Heart left ventricle (tissue), 13 donors: ENCODE results near the gene CPSF7.

Experiments
- POLR2A ChIP-seq, 2 donors: fragments of 450-650 bp; IDR thresholded peaks; one replicate each; pipeline ENCODE4 v1.6.1; 2017; ENCODE audit warnings: antibody characterized with exemption in 2 of 2, mild to moderate bottlenecking in 2 of 2, moderate library complexity in 2 of 2
- TF ChIP-seq, protein P1 (sequence below), 12 donors: fragments of 200-600 bp; sonication (generic) in 4 of 12; IDR thresholded peaks; one replicate each; pipeline versions ENCODE4 v1.5.0 to v1.8.0; 2018 to 2022; ENCODE audit warnings: antibody characterized with exemption in 12 of 12, mild to moderate bottlenecking in 5 of 12
- donor health status: ischemic (EF 13 %, LVEDD 7.1; RV severe dilation, severe dysfunction).
- donor health status: DM: no; HTN: yes; CAD: no.
- donor health status: DM: no; HTN: no; CAD: no.
- donor health status: ischemic (EF 25% LVEDD 6.9; RV normal size, moderate dysfunction).
- donor health status: ischemic (EF 25% LVEDD 5.7; RV mildly dilated, moderate dysfunction).
- donor health status: ischemic (EF 35%, LVEDD 5.7; RV mildly dilated, moderate dysfunction).
- donor health status: nonischemic (EF 11% LVEDD 7.7; RV severe dilation, severe dysfunction).
- donor health status: DM: yes; HTN: yes; CAD: no.
- donor health status: PGD.
- donor health status: ischemic (EF 29% LVEDD 5.4; RV normal size, mild dysfunction).
- donor health status: nonischemic (EF 23%, LVEDD 6.1; RV moderate dilation, normal function).

DNA sequence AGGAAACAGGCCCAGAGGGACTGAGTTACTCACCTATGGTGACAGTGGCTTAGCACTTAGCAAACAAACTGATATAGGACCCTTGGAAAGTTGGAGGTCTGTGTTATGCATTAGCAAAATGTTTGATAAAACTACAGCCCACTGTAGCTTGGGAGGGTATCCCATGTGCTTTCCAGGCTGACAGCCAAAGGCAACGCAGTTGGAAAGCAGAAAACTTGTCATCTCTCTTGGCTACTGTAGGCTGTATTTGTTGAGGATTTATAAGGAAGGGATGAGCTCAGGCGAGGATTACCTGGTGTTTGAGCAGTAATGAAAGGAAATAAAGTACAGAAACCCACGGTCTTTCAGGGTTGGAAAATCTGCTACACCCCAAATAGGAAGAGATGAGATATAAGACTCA lies 23.9 kb upstream of the CPSF7 start:
- TF ChIP-seq, protein P1, sequence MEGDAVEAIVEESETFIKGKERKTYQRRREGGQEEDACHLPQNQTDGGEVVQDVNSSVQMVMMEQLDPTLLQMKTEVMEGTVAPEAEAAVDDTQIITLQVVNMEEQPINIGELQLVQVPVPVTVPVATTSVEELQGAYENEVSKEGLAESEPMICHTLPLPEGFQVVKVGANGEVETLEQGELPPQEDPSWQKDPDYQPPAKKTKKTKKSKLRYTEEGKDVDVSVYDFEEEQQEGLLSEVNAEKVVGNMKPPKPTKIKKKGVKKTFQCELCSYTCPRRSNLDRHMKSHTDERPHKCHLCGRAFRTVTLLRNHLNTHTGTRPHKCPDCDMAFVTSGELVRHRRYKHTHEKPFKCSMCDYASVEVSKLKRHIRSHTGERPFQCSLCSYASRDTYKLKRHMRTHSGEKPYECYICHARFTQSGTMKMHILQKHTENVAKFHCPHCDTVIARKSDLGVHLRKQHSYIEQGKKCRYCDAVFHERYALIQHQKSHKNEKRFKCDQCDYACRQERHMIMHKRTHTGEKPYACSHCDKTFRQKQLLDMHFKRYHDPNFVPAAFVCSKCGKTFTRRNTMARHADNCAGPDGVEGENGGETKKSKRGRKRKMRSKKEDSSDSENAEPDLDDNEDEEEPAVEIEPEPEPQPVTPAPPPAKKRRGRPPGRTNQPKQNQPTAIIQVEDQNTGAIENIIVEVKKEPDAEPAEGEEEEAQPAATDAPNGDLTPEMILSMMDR (IDR thresholded peaks at IDR 0.05) = no peak
- no peak for TF ChIP-seq POLR2A (IDR thresholded peaks at IDR 0.05)
